ENCODE results near the gene GART.
A peak's percentile ranks its signal among the peaks of the same experiment; 100 is the strongest.

Gene GART

DNA sequence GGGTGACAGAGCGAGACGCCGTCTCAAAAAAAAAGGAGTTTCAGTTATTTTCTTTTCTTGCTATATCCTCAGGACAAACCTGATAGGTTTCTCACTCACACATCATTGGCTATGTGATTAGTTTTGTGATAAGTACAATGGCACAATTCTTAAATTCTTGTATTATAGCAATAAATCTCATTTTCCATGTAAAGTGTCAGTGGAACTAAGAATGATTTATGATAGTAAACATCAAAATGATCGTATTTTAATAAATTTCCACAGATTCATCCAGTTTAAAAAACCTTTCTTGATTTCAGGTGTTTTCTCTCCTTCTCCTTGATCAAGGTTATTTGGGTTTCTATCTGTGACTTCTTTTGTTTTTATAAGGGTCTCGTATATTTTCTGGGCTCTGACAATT lies 53.9 kb downstream of the GART start:
- H3K27me3 ChIP-seq, result no peaks in the 10 kb centered on the region
- TF ChIP-seq, protein P1, sequence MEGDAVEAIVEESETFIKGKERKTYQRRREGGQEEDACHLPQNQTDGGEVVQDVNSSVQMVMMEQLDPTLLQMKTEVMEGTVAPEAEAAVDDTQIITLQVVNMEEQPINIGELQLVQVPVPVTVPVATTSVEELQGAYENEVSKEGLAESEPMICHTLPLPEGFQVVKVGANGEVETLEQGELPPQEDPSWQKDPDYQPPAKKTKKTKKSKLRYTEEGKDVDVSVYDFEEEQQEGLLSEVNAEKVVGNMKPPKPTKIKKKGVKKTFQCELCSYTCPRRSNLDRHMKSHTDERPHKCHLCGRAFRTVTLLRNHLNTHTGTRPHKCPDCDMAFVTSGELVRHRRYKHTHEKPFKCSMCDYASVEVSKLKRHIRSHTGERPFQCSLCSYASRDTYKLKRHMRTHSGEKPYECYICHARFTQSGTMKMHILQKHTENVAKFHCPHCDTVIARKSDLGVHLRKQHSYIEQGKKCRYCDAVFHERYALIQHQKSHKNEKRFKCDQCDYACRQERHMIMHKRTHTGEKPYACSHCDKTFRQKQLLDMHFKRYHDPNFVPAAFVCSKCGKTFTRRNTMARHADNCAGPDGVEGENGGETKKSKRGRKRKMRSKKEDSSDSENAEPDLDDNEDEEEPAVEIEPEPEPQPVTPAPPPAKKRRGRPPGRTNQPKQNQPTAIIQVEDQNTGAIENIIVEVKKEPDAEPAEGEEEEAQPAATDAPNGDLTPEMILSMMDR (IDR thresholded peaks at IDR 0.05; ENCODE audit: low read depth, low read length), result no peak
- H3K4me3 ChIP-seq (ENCODE audit: low read depth, low read length), result no peak overlapping the region
- no peaks in the 10 kb centered on the region for H3K36me3 ChIP-seq
- no peak for DNase-seq
- no peaks in the 10 kb centered on the region for H3K4me1 ChIP-seq
- no peaks in the 10 kb centered on the region for H3K9me3 ChIP-seq

DNA sequence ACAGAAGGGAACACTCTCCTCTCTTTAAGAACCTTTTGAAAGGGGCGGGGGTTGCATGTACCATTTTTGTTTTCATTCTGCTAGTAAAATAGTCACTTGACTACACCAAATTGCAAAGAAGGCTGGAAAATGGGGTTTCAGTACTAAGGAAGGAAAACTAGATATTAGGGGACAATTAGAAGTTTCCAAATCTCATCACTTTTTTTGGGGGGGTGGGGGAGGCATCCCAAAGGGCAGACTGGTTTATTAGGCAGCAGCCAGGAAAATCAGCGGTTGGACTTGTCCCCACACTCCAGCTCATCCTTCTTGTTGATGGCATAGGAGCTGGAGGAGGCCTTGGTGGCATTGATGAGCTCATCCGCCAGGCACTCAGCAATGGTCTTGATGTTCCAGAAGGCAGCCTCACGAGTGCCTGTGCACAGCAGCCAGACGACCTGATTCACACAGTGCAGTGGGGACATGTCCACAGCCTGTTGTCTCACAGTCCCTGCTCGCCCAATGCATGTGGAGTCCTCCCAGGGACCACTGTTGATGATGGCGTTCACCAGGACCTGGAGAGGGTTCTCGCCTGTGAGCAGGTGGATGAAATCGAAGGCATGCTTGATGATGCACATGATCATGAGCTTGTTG lies 60.5 kb downstream of the GART start:
- no peak for DNase-seq
- TF ChIP-seq, protein P1 (IDR thresholded peaks at IDR 0.05; ENCODE audit: low read depth, low read length), result no peak
- no peak overlapping the region for H3K4me3 ChIP-seq (ENCODE audit: low read depth, low read length)
- no peaks in the 10 kb centered on the region for H3K9me3 ChIP-seq
- H3K36me3 ChIP-seq, result no peaks in the 10 kb centered on the region
- no peaks in the 10 kb centered on the region for H3K27me3 ChIP-seq
- H3K4me1 ChIP-seq, result no peaks in the 10 kb centered on the region

DNA sequence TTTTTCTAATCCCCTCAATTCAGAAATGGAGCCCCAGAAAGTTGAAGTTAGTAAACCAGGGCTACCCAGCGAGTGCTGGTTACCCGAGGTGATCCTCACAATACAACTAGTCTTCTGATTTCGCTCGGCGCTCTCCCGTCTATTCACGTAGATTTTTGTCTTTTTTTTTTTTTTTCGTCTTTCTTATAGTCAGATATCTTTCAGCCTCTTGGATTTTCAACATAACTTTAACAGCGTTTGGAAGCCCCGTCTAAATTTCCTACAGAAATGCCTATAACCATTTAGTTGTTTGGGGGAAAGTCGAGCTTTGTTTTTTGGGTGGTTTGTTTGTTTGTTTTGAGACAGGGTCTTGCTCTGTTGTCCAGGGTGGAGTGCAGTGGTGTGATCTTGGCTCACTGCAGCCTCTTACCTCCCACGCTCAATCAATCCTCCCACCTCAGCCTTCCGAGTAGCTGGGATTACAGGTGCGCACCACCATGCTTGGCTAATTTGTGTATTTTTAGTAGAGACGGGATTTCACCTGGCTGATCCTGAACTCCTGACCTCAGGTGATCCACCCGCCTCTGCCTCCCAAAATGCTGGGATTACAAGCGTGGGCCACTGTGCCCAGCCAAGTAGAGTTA lies 61.3 kb downstream of the GART start:
- Histone ChIP-seq H3K27me3 (no peaks in the 10 kb centered on the region), H3K4me1 (no peaks in the 10 kb centered on the region), H3K4me3 (ENCODE audit: low read depth, low read length) (peak overlapping the region; percentile 83), H3K9me3 (no peaks in the 10 kb centered on the region), H3K36me3 (no peaks in the 10 kb centered on the region)
- TF ChIP-seq, protein P1 (IDR thresholded peaks at IDR 0.05; ENCODE audit: low read depth, low read length), result no peak
- no peak for DNase-seq

DNA sequence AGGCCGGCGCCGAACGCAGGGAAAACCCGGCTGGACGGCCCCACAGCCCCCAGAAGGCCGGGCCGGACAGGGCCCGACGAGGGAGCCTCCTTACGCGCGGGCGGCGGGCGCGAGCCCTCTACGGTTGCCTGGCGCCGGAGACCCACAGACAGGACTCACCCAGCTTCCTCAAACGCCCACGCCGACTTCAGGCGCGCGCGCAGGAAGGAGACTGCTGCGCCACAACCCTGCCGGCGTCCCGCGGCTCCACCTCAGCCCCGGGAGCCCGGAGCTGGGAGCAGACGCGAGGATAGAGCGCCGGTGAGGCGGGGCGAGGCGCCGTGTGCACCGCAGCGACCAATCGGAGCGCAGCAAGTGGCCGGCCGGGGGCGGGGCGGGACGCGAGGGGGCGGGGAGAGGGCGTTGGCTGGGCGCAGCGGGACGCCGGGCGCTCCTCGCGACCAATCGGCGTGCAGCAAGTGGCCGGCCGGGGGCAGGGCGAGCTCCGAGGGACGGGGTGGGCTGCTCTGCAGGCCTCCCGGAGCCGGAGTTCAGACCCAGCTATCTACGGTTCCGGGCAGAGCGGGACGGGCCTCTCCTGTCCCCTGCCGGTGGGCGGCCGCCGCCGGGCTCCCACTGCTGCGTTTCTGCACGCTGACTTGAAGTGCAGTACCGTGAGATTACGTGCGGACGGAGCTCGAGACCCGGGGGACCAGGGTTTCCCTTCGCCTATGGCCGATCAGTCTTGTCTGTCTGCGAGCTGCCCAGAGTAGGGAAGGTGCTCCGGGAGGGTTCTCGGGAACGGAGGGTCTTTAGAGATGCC lies 62.0 kb downstream of the GART start, which contains the start of gene TMEM50B:
TMEM50B (minus strand) TSS at position 296 of the 802 bp plus-strand sequence. CDS start 11,089 bp downstream, outside the sequence.
- Histone ChIP-seq H3K9me3 (no peaks in the 10 kb centered on the region), H3K36me3 (no peaks in the 10 kb centered on the region), H3K27me3 (no peaks in the 10 kb centered on the region), H3K4me3 (ENCODE audit: low read depth, low read length) (peak within 1 kb of the TSS; percentile 86), H3K4me1 (no peaks in the 10 kb centered on the region)
- TF ChIP-seq, protein P1 (IDR thresholded peaks at IDR 0.05; ENCODE audit: low read depth, low read length), result peak; percentile 42
- peak; percentile 98 for DNase-seq

DNA sequence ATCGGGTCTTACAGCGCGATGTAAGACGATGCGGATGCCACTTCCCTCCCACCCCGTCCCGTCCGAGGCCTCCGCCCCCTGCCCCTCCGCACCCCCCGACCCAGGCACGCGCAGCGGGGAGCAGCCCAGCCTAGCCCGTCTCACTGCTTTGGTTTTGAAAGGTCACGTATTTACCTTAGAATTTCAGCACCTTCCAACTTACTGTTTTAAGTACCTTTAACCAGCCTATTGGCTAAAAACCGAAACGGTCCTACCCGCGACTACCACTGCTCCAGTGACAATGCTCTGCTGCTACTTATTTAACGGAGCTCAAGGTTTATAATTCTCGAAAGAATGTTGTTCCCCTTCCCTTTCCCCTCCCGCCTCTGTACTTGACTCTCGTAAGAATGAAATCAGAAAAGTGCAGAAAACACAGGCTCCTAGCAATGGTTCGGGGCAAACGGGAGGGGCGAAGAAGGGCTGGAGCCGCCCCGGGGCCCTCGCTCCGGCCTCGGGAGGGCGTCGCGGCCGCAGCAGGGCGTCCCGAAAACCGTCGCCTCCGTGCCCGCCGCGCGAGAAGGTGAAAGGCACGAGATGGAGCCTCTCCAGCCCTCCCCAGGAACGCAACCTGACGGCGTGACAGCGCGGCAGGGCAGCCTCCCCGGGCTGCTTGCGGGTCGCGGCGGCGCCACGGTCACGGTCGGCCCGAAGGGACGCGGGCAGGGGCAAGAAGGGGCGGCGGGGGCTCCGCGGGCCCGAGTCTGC lies 62.8 kb downstream of the GART start:
- Histone ChIP-seq H3K9me3 (no peaks in the 10 kb centered on the region), H3K36me3 (no peaks in the 10 kb centered on the region), H3K4me1 (no peaks in the 10 kb centered on the region), H3K27me3 (no peaks in the 10 kb centered on the region), H3K4me3 (ENCODE audit: low read depth, low read length) (peak overlapping the region; percentile 86)
- DNase-seq, result peak; percentile 46
- TF ChIP-seq, protein P1 (IDR thresholded peaks at IDR 0.05; ENCODE audit: low read depth, low read length), result no peak

Data from BE2C (cell line).